PFSK-1 (cell line): Measurements from ENCODE around the gene CEBPA.

ENCODE experiments used
- FOXP2 ChIP-seq: optimal IDR thresholded peaks from 2 replicates; pipeline ENCODE3; 2011; ENCODE audit warnings: borderline replicate concordance, control low read depth, inconsistent platforms; ENCODE audit not compliant: insufficient read depth; ENCODE audit errors: extremely low read length, extremely low read depth
- POLR2AphosphoS5 ChIP-seq: IDR thresholded peaks from 2 replicates; pipeline ENCODE4 v1.6.1; 2012; ENCODE audit warnings: low read depth, mild to moderate bottlenecking, control low read depth, low read length, moderate library complexity
- REST ChIP-seq, 2 experiments: IDR thresholded peaks; 2 replicates each; pipeline versions ENCODE4 v1.6.1 to v1.8.0; 2011 to 2012; ENCODE audit warnings: low read depth in 2 of 2, low read length in 2 of 2, control low read depth in 1 of 2, inconsistent platforms in 1 of 2, mild to moderate bottlenecking in 1 of 2, moderate library complexity in 1 of 2; ENCODE audit not compliant: insufficient read depth in 1 of 2
- SIN3A ChIP-seq: IDR thresholded peaks from 2 replicates; pipeline ENCODE4 v1.6.1; 2012; ENCODE audit warnings: mild to moderate bottlenecking, low read length, moderate library complexity, borderline replicate concordance; ENCODE audit not compliant: insufficient read depth
- TAF1 ChIP-seq: IDR thresholded peaks from 2 replicates; pipeline ENCODE4 v1.6.1; 2012; ENCODE audit warnings: low read length, control low read depth, borderline replicate concordance; ENCODE audit not compliant: insufficient read depth

The CEBPA gene

GRCh38 chr19:33296488-33296971 is 5.8 kb downstream of the CEBPA start:
- no peak for TF ChIP-seq POLR2AphosphoS5
- TF ChIP-seq FOXP2: no peak
- TF ChIP-seq SIN3A: no peak
- TF ChIP-seq TAF1: no peak
- TF ChIP-seq REST (IDR thresholded peaks at IDR 0.05; ENCODE audit: insufficient read depth in 1 of 2, low read depth in 2 of 2, low read length in 2 of 2): no peak

DNA sequence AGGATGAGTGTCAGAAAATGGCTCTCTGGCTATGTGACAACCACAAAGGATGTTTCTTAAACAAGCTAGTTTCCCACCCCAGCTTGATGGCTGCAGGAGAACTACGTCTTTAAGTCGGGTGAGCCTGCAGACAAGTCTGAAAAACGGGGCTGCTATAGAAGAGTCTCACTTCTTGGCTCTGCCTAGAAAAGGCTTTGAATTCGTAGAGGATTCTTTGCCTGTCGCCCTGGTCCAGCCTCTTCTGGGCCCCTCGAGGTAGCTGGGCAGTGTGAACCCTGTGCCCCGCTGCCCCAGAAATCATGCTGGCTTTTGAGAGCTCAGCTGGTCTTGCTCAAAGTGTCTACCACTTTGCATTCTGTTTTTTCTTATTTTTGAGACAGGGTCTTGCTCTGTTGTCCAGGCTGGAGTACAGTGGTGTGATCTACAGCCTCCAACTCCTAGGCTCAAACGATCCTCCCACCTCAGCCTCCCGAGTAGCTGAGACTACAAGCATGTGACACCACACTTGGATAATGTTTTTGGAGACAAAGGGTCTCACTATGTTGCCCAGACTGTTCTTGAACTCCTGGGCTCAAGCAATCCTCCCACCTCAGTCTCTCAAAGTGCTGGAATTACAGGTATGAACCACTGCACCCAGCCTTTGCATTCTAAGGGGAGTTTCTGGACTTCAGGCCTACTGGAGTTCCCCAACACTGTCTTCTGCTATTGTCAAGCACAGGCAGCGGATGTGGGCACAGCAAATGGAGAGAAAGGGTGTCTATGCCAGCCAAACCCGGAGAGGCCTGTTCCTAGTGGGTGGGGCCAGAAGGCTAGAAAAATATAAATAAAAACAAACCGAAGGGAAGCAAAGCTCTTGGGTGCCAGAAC is 6.5 kb downstream of the CEBPA start:
- no peak for TF ChIP-seq POLR2AphosphoS5
- no peak for TF ChIP-seq REST (IDR thresholded peaks at IDR 0.05; ENCODE audit: insufficient read depth in 1 of 2, low read depth in 2 of 2, low read length in 2 of 2)
- TF ChIP-seq TAF1: no peak
- no peak for TF ChIP-seq SIN3A
- TF ChIP-seq FOXP2: no peak

DNA sequence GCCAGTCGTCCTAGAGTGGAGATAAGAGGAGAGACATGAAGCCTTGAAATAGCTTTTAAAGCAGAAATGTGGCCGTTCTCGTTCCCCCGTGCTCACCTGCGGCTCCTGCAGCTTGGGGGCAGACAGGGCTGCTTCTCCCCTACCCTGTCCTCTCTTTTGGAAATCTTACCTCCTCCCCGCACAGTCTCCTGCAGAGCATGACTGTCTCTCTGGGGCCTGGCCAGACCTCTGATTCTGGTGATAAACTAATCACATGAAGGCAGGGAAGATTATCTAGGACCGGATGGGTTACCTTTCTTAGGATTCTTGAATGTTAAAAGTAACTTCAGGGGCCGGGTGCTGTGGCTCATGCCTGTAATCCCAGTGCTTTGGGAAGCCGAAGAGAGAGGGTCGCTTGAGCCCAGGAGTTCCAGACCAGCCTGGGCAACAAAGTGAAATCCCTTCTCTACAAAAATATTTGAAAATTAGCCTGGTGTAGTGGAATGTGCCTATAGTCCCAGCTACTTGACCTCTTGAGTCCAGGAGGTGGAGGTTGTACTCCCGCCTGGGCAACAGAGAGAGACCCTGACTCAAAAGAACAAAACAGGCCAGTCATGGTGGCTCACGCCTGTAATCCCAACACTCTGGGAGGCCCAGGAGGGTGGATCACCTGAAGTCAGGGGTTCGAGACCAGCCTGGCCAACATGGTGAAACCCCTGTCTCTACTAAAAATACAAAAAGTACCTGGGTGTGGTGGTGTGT is 8.1 kb downstream of the CEBPA start:
- TF ChIP-seq SIN3A (no peak), POLR2AphosphoS5 (no peak), REST (IDR thresholded peaks at IDR 0.05; ENCODE audit: insufficient read depth in 1 of 2, low read depth in 2 of 2, low read length in 2 of 2) (no peak), FOXP2 (no peak), TAF1 (no peak)

DNA sequence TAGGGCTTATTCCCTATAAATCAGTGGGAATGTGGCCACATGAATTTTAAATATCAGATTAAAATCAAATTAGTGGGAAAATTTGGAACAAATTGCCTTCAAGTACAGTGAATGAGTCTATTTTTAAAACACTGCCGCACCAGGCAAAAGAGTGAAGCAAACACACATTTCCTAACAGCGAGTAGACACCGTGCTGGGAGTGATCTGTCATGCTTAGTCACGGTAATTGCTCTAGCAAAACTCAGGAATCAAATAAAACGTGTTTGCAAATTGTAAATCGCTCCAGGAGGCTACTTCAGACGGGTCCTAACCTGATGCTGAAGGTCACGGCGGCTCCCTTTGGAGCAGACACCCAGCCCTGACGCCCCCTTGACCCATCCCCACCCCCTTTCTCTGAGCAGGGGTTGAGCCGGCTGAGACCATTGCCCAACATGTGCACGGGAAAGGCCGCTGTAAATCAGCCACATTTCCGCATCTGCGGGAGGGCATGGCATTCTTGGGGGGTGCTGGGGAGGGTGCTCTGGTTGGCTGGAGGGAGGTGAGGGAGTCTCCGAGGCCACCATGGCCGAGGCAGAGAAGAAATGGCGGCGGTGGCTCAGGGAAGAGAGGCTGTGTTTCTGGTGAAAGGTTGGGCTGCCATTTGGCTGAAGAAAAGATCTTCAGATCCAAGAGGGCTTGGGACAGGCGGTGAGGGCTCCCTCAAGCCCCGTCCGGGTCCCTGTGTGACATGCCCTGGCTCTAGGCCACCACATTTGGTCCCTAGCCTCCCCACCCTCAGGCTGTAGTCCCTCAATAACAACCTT is 8.9 kb downstream of the CEBPA start:
- no peak for TF ChIP-seq SIN3A
- TF ChIP-seq REST (IDR thresholded peaks at IDR 0.05; ENCODE audit: insufficient read depth in 1 of 2, low read depth in 2 of 2, low read length in 2 of 2): no peak
- no peak for TF ChIP-seq FOXP2
- no peak for TF ChIP-seq POLR2AphosphoS5
- TF ChIP-seq TAF1: no peak
